Hepatocyte (in vitro differentiated cells): ENCODE data around the gene CATSPER4.

Experiments used
- EZH2 ChIP-seq: fragments of 200-600 bp; sonication (generic); IDR thresholded peaks from 2 replicates; pipeline ENCODE4 v1.6.1; 2016; ENCODE audit warnings: antibody characterized with exemption, mild to moderate bottlenecking, borderline replicate concordance
- TF ChIP-seq, protein P1 (sequence below): fragments of 200-600 bp; sonication (generic); IDR thresholded peaks from 2 replicates; pipeline ENCODE4 v1.5.1; 2016; ENCODE audit warnings: antibody characterized with exemption, mild to moderate bottlenecking; ENCODE audit not compliant: poor library complexity

DNA sequence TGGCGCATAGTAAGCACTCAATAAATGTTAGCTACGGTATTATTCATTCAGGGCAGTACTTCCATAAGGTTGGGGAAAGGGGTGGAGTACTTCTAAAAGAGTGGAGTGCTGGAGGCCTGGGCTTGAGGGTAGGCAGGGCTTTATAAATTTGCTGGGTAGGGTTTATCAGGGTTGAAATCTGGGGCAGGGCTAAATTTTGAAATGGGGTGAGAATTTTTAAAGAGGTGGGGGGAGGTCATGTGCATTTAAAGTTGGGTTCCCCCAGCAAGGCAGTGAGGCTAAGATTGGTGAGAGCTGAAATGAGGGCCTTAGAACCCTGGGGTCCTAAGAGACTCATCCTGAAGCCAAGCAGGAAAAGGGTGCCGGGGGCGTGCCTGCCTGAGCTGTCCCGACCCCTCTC lies 10.0 kb downstream of the CATSPER4 start:
- no peak for TF ChIP-seq EZH2
- TF ChIP-seq, protein P1, sequence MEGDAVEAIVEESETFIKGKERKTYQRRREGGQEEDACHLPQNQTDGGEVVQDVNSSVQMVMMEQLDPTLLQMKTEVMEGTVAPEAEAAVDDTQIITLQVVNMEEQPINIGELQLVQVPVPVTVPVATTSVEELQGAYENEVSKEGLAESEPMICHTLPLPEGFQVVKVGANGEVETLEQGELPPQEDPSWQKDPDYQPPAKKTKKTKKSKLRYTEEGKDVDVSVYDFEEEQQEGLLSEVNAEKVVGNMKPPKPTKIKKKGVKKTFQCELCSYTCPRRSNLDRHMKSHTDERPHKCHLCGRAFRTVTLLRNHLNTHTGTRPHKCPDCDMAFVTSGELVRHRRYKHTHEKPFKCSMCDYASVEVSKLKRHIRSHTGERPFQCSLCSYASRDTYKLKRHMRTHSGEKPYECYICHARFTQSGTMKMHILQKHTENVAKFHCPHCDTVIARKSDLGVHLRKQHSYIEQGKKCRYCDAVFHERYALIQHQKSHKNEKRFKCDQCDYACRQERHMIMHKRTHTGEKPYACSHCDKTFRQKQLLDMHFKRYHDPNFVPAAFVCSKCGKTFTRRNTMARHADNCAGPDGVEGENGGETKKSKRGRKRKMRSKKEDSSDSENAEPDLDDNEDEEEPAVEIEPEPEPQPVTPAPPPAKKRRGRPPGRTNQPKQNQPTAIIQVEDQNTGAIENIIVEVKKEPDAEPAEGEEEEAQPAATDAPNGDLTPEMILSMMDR = no peak
